Astrocyte (in vitro differentiated cells and primary cell): ENCODE results near the gene CD3G. TPM values are rescaled to one million over a fixed set of nuclear protein-coding genes. Genes with fewer than 3 reads are reported as not detected.
"Not testable (repeated sequence)": the region's sequence is repeated elsewhere in the genome, so short reads cannot be mapped to it uniquely, and the experiment has no call there.

ENCODE experiments used
- DNase-seq: peaks from one replicate; pipeline ENCODE4 v3.0.0-alpha.2; 2010; ENCODE audit warnings: low read depth
- FAIRE-seq: peaks from 2 replicates; lab custom pipeline; 2011; peaks lifted over from hg19 to GRCh38; lab: Jason Lieb, UNC
- H2AFZ ChIP-seq: 2 replicates; pipeline ENCODE4 v1.6.0; 2012; ENCODE audit warnings: low read depth, low read length, inconsistent platforms
- H3K27ac ChIP-seq: 2 replicates; pipeline ENCODE4 v1.5.1; 2011; ENCODE audit warnings: low read depth, low read length, inconsistent platforms
- H3K27me3 ChIP-seq: 2 replicates; pipeline ENCODE4 v1.6.0; 2011; ENCODE audit warnings: low read length, inconsistent platforms; ENCODE audit not compliant: insufficient read depth
- H3K36me3 ChIP-seq: 2 replicates; pipeline ENCODE4 v1.5.1; 2011; ENCODE audit warnings: low read length, inconsistent platforms; ENCODE audit not compliant: insufficient read depth
- H3K4me1 ChIP-seq: 2 replicates; pipeline ENCODE4 v1.5.1; 2011; ENCODE audit warnings: low read length, inconsistent platforms; ENCODE audit not compliant: insufficient read depth
- H3K4me2 ChIP-seq: 2 replicates; pipeline ENCODE4 v1.6.0; 2012; ENCODE audit warnings: low read length, inconsistent platforms
- H3K4me3 ChIP-seq: 2 replicates; pipeline ENCODE4 v1.5.1; 2011; ENCODE audit warnings: low read depth, mild to moderate bottlenecking, low read length, inconsistent platforms; ENCODE audit not compliant: insufficient read depth
- H3K79me2 ChIP-seq: 2 replicates; pipeline ENCODE4 v1.6.0; 2012; ENCODE audit warnings: mild to moderate bottlenecking, low read length, inconsistent platforms; ENCODE audit not compliant: insufficient read depth
- H3K9ac ChIP-seq: 2 replicates; pipeline ENCODE4 v1.6.0; 2012; ENCODE audit warnings: mild to moderate bottlenecking, low read length, inconsistent platforms
- H3K9me3 ChIP-seq: 2 replicates; pipeline ENCODE4 v1.5.1; 2012; ENCODE audit warnings: low read depth, mild to moderate bottlenecking, low read length, inconsistent platforms; ENCODE audit not compliant: insufficient read depth
- H4K20me1 ChIP-seq: 2 replicates; pipeline ENCODE4 v1.6.0; 2012; ENCODE audit warnings: low read length, inconsistent platforms; ENCODE audit not compliant: insufficient read depth
- H3K27ac Mint-ChIP-seq: one replicate; pipeline ENCODE4 v1.8.0; 2021; ENCODE audit warnings: mild to moderate bottlenecking, mixed read lengths; ENCODE audit not compliant: unreplicated experiment
- H3K27me3 Mint-ChIP-seq: one replicate; pipeline ENCODE4 v1.8.0; 2021; ENCODE audit warnings: low read depth, mixed read lengths; ENCODE audit not compliant: unreplicated experiment
- H3K36me3 Mint-ChIP-seq: one replicate; pipeline ENCODE4 v1.8.0; 2021; ENCODE audit warnings: low read depth, mixed read lengths; ENCODE audit not compliant: unreplicated experiment
- H3K4me1 Mint-ChIP-seq: one replicate; pipeline ENCODE4 v1.8.0; 2021; ENCODE audit warnings: low read depth, mixed read lengths; ENCODE audit not compliant: unreplicated experiment
- H3K4me3 Mint-ChIP-seq: one replicate; pipeline ENCODE4 v1.8.0; 2021; ENCODE audit warnings: mild to moderate bottlenecking, moderate library complexity, mixed read lengths; ENCODE audit not compliant: unreplicated experiment
- H3K9me3 Mint-ChIP-seq: one replicate; pipeline ENCODE4 v1.8.0; 2021; ENCODE audit warnings: mild to moderate bottlenecking, mixed read lengths; ENCODE audit not compliant: unreplicated experiment
- EZH2 ChIP-seq: IDR thresholded peaks from 2 replicates; pipeline ENCODE4 v1.6.1; 2012; ENCODE audit warnings: mild to moderate bottlenecking, low read length, inconsistent platforms; ENCODE audit not compliant: insufficient read depth
- total RNA-seq: library from RNA; stranded (reverse); gene quantifications from 2 replicates; pipeline ENCODE4 v1.2.1, GENCODE V29; 2021
- TF ChIP-seq, protein P1 (sequence below): IDR thresholded peaks from 2 replicates; pipeline ENCODE4 v1.5.1; 2011; ENCODE audit warnings: low read depth, mild to moderate bottlenecking, inconsistent platforms, low read length, moderate library complexity; ENCODE audit not compliant: insufficient read depth

CD3G gene
- total RNA-seq, 1 donor from 2014 or later: not detected

DNA sequence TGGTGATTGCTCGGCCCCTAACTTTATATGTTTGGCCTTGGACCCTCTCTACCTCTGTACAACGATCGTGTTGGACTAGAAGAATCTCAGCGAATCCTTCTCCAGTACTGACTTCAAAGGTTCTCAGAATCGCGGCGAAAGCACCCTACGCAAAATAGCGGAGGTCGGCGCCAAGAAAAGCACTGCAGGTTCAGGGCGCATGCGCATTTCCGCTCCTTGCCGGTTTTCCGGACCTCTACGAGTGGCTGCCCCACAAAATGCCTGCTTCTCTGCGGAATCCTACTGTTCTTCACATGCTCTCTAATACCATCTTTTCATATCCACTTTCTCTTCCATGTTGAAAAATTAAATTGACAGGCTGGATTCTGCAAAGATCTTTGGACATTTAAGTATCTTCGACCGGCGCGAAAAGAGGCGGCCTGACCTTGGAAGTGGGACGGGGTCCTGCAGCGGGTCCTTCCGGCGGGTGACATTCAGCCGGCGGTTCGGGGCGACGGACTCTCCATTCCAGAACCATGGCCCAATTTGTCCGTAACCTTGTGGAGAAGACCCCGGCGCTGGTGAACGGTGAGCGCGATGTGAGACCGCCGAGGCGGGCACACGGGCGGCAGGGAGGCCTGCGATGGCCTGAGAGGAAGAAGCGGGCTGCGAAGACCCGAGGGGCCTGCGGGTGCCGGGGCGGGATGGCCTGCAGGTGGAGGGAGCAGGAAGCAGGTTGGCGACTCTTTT, 57.2 kb downstream of the CD3G start, which contains the start of gene ATP5MG:
ATP5MG (plus strand) TSS at position 456 of the 729 bp plus-strand sequence; CDS start at position 516, 60 bp downstream.
- Histone ChIP-seq H3K9me3 (no peaks in the 10 kb centered on the region), H3K79me2 (peaks cover 50% of the 10 kb centered on the region), H2AFZ (peak within 1 kb of the TSS; percentile 89), H3K4me2 (peak within 1 kb of the TSS; percentile 92), H3K36me3 (peaks cover 10% of the 10 kb centered on the region), H3K4me3 (peak within 1 kb of the TSS; percentile 95), H3K4me1 (peaks cover 4% of the 10 kb centered on the region), H4K20me1 (peaks cover 36% of the 10 kb centered on the region), H3K9ac (peak within 1 kb of the TSS; percentile 91), H3K27ac (peak within 1 kb of the TSS; percentile 86), H3K27me3 (no peaks in the 10 kb centered on the region)
- Mint-ChIP-seq H3K4me3 (peak within 1 kb of the TSS; percentile 88), H3K9me3 (no peaks in the 10 kb centered on the region), H3K36me3 (peaks cover 2% of the 10 kb centered on the region), H3K4me1 (peaks cover 4% of the 10 kb centered on the region), H3K27ac (peak within 1 kb of the TSS; percentile 98), H3K27me3 (no peaks in the 10 kb centered on the region)
- FAIRE-seq (peak; percentile 65), DNase-seq (peak; percentile 76)
- TF ChIP-seq, protein P1, sequence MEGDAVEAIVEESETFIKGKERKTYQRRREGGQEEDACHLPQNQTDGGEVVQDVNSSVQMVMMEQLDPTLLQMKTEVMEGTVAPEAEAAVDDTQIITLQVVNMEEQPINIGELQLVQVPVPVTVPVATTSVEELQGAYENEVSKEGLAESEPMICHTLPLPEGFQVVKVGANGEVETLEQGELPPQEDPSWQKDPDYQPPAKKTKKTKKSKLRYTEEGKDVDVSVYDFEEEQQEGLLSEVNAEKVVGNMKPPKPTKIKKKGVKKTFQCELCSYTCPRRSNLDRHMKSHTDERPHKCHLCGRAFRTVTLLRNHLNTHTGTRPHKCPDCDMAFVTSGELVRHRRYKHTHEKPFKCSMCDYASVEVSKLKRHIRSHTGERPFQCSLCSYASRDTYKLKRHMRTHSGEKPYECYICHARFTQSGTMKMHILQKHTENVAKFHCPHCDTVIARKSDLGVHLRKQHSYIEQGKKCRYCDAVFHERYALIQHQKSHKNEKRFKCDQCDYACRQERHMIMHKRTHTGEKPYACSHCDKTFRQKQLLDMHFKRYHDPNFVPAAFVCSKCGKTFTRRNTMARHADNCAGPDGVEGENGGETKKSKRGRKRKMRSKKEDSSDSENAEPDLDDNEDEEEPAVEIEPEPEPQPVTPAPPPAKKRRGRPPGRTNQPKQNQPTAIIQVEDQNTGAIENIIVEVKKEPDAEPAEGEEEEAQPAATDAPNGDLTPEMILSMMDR: no peak
- no peak for TF ChIP-seq EZH2

DNA sequence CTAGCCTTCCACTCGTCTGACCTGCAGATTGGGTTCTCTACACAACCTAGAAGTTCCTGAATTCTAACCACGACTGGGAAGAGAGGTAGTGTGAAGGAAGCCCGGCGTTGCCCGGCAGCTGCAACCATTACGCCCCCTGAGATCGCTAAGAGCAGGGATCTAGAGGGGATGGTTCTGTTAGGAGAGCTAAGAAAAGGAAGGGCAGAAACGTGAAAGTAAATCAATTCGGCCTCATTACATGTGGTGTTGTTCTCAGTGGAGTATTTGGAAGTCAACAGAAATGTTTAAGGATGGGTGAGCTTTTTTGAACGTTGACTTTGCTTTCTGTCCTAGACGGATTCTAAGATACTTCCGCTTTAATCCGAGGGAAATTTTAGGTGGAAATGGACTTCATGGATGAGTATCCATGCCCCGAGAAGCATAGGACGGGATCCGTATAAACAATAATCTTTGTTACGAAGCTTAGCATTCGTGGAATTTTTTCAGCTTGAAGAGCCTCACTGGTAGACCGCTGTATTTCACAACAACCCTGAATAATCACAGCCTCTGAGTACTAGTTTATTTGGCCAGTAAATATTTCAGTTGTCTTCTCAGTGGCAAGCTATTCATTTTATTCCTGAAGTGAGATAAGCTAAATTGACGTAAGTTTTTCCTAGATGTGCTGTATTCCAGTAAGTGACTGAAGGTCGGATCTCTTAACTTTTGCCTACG, 57.9 kb downstream of the CD3G start:
- TF ChIP-seq EZH2: no peak
- TF ChIP-seq, protein P1: no peak
- peak overlapping the region; percentile 98 for H3K27ac Mint-ChIP-seq
- peaks cover 4% of the 10 kb centered on the region for H3K4me1 Mint-ChIP-seq
- Histone ChIP-seq H3K27me3 (no peaks in the 10 kb centered on the region), H3K36me3 (peaks cover 10% of the 10 kb centered on the region), H3K79me2 (peaks cover 57% of the 10 kb centered on the region), H4K20me1 (peaks cover 42% of the 10 kb centered on the region), H3K4me3 (peak overlapping the region; percentile 95), H2AFZ (peak overlapping the region; percentile 89), H3K4me1 (peaks cover 7% of the 10 kb centered on the region), H3K9ac (peak overlapping the region; percentile 91), H3K9me3 (no peaks in the 10 kb centered on the region), H3K27ac (peak overlapping the region; percentile 86), H3K4me2 (peak overlapping the region; percentile 92)
- DNase-seq (peak; percentile 88), FAIRE-seq (no peak)
- no peaks in the 10 kb centered on the region for H3K9me3 Mint-ChIP-seq
- H3K4me3 Mint-ChIP-seq: peak overlapping the region; percentile 88
- H3K36me3 Mint-ChIP-seq: no peaks in the 10 kb centered on the region
- H3K27me3 Mint-ChIP-seq: no peaks in the 10 kb centered on the region

DNA sequence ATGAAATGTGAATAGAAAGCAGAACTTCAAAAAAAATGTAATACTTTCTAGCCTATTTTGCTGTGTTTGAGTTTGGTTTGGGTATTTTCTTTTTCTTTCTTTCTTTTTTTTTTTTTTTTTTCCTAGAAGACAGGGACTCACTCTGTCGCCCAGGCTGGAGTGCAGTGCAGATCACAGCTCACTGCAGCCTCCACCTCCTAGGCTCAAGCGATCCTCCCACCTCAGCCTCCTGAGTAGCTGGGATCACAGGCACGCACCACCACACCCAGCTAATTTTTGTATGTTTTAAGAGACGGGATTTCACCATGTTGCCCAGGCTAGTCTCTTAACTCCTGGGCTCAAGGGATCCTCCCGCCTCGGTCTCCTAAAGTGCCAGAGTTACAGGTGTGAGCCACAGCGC, 58.5 kb downstream of the CD3G start:
- Histone ChIP-seq H3K79me2 (peaks cover 62% of the 10 kb centered on the region), H3K27ac (peak overlapping the region; percentile 86), H4K20me1 (peaks cover 45% of the 10 kb centered on the region), H3K4me3 (peak overlapping the region; percentile 95), H3K9ac (peak overlapping the region; percentile 91), H3K4me2 (peak overlapping the region; percentile 92)
- not testable (repeated sequence) for FAIRE-seq, DNase-seq, H3K27me3 ChIP-seq, H3K27me3 Mint-ChIP-seq, H3K4me1 Mint-ChIP-seq, H3K9me3 Mint-ChIP-seq, H3K36me3 Mint-ChIP-seq, H3K36me3 ChIP-seq, H2AFZ ChIP-seq, H3K9me3 ChIP-seq, H3K4me1 ChIP-seq
- Mint-ChIP-seq H3K4me3 (peak overlapping the region; percentile 88), H3K27ac (peak overlapping the region; percentile 30)

Other genes with a start within 250 kb of the CD3G start
- 0.31 and 0.89 TPM in 2 replicates for gene SCN4B, start 191.5 kb upstream of the CD3G start, total RNA-seq
- 0.18 and 0.29 TPM in 2 replicates for gene SCN2B, start 167.7 kb upstream of the CD3G start, total RNA-seq
- not detected in 2 replicates for gene JAML, start 119.3 kb upstream of the CD3G start, total RNA-seq
- 8.2 and 8.5 TPM in 2 replicates for gene MPZL3, start 92.0 kb upstream of the CD3G start, total RNA-seq
- 0.50 and 0.95 TPM in 2 replicates for gene MPZL2, start 80.0 kb upstream of the CD3G start, total RNA-seq
- not detected in 2 replicates for gene CD3E, start 39.6 kb upstream of the CD3G start, total RNA-seq
- 0.61 TPM in 1 of 2 replicates, not detected in the other for gene CD3D, start 1.6 kb upstream of the CD3G start, total RNA-seq
- 38.8 and 40.6 TPM in 2 replicates for gene UBE4A, start 15.3 kb downstream of the CD3G start, total RNA-seq
- gene ATP5MG, start 57.3 kb downstream of the CD3G start, total RNA-seq: 182 and 194 TPM in 2 replicates
- gene KMT2A, start 92.1 kb downstream of the CD3G start, total RNA-seq: 58.7 and 60.0 TPM in 2 replicates
- gene TTC36, start 183.1 kb downstream of the CD3G start, total RNA-seq: 0.43 and 0.84 TPM in 2 replicates
- 18.2 and 19.0 TPM in 2 replicates for gene TMEM25, start 186.8 kb downstream of the CD3G start, total RNA-seq
- 14.0 and 16.5 TPM in 2 replicates for gene IFT46, start 221.6 kb downstream of the CD3G start, total RNA-seq
- gene ARCN1, start 228.1 kb downstream of the CD3G start, total RNA-seq: 255 and 289 TPM in 2 replicates